GM21737 (cell line): Measurements from ENCODE around the gene SPATA6L.
A peak's percentile ranks its signal among the peaks of the same experiment; 100 is the strongest.
"Not testable (repeated sequence)": the region's sequence is repeated elsewhere in the genome, so short reads cannot be mapped to it uniquely, and the experiment has no call there.

Experiments
- ATAC-seq: cut with Tn5 transposase; IDR thresholded peaks from one replicate; pipeline ENCODE4 v1.9.1; 2021; ENCODE audit warnings: mild to moderate bottlenecking, moderate library complexity; ENCODE audit not compliant: unreplicated experiment

The SPATA6L gene

DNA sequence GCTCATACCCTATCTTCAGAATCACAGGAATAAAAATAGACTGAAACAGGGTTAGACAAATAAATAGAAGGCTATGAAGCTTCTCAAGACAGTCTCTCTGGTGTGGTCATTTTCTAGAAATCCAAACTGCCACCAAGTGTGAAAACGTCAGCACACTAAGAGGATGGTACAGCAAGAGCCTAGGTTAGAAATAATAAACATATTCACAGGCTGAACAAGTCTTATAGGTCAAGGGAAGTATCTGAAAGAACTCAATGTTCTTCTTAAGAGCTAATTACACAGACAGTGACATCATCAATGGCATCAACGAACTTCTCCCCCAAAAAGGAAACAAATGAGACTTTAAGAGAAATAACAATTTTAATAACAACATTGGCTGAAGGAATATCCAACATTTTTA is 26.9 kb downstream of the SPATA6L start:
- ATAC-seq, result no peak

DNA sequence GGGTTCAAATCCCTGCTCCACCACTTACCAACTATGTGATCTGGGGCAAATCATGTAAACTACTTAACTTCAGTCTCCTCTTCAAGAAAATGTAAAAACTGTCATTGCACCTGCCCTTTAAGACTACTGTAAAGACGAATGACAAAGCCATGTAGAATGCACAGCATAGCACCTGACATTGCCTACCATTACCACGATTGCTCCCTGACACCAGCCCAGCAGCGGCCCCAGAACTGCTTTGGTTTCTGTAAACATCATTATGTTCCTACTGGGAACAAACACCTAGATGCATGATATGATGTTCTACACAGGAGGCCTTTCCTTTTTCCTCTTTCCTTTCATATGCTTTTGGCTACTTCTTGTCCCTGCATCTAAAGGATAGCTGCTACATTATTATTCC is 27.3 kb downstream of the SPATA6L start:
- ATAC-seq, result no peak

DNA sequence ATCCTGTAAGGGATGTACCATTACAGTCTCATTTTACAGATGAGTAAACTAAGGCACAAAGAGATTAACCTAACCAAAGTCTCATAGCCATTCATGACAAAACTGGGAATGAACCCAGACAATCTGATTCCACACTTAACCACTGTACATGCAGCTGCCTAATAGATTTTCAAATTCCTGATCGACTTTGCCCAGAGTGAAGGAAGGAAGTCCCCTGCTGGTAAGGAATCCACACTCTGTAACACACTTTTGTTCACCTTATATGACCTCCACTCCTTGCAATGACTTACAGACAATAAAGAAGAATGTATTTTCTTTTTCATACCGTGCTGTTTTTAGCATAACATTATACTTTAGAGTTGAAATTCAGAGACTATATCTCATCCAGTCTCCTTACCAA is 35.4 kb downstream of the SPATA6L start:
- no peak for ATAC-seq

DNA sequence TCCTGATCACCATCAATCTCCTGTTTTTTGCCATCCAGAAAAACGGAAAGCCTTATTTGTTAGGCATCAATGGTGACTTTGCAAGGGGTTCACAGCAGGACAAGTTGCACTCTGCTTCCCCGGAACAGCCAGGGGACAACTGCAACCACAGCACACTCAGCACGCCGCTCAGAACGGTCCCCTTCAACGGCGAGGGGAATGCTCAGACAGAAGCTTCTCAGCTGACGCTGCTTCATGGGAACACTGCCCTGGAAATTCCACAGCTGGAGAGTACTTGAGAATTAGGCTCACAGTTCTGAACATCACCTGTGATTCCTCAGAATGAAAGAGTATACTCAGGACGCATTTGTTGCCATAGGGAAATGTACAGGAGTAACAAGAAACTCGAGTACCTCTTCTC is 44.3 kb downstream of the SPATA6L start:
- no peak for ATAC-seq

DNA sequence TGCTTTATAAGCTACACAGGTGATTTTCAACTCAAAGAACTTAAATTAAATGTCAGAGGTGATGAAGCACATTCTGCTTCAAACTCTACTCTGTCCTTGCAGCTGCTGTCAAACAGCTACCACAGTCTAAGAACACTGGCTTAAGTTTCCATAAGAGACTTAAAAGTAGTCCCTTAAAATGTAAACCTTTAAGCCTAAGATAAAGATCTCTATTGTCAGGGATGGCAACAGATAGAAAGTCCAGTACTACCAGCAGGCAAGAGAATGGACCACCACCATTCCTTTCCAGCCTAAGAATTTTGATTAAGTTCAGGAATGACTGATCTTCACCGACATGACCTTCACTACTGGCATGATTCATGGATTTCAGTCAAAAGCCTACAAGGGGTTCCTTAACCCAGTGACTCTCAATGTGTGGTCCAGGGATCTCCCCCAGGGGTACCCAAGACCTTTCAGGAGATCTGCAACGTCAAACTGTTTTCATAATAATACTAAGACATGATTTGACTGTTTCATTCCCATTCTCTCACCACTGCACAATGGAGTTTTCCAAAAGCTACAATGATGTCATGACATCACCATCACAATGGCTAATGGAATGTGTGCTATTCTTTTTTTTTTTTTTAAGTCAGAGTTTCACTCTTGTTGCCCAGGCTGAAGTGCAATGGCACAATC is 45.3 kb downstream of the SPATA6L start:
- ATAC-seq, result no peak

DNA sequence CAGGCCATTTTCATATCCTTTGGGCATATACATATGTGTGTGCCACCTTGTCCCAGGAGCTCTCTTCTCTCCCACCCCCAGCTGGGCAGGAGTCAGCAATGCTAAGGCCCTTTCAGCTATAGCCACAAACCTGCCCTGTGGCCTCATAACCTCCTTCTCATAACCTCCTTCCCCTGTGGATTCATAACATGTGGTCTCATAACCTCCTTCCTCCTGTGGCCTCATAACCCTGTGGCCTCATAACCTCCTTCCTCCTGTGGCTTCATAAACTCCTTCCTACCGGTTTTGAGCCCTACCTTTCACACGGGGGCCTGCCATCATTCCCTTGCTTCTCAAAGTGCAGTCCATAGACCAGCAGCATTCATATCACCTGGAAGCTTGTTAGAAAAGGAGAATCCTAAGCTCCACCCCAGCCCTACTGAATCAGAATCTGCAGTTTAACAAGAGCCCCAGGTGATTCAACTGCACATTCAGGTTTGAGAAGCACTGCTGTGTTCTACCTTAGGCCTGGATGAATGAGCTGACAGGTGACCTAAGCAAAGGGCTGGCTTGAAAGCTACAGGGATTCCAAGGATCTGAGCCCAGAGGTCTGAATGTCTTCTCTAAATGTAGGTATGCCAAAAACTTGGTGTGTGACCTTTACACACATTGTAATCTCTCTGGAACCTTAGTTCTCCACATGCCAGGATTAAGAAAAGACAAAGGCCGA is 46.1 kb downstream of the SPATA6L start:
- ATAC-seq, result no peak

DNA sequence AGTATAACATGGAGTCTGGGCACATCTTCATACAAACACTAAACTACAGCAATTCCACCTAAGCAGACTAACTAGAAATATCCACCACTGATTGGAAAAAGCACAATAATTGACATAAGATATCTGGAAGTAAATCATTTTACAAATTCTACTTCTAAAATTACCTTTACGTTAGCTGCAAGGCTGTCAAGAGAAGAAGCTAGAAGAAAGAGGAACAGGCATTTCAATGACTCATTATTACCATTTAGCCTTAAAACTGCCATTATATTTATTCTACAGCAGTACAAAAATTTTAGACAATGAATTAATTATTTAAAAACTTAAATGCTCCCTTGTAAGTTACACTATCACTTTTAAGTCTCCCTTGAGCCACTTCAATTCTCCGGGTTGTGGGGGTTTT is 47.6 kb downstream of the SPATA6L start:
- no peak for ATAC-seq

DNA sequence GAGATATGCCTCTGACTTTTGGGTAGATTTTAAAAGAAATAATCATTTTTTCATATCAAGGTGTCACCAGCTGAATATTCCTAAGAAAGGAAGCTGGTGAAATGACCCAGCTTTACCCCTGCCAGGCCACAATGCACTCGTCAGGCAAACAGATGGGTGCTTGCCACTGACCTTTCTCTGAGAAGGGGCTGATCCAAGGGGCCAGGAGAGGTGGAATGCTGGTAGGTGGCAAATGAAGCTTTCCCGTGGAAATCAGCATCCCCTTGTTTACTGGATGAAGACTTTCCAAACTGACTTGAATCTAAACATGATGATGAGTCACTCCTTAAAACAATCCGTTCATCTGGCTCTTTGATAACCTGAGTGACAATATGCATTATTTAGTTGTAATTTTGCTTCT is 48.5 kb downstream of the SPATA6L start:
- ATAC-seq, result no peak

DNA sequence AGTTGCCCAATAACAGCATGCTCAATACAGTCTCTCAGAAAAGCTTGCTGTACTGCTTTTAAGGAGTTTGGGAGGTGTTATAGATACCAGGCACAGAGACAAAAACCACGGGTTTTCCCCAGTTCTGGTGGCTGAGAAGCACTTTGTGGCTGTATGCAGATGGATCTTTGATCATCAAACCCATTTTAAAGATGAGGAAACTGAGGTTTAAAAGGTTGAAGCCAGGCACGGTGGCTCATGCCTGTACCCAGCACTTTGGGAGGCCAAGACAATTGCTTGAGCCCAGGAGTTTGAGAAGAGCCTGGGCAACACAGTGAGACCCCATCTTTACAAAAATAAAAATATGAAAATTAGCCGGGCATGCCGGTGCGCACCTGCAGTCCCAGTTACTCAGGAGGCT is 50.5 kb downstream of the SPATA6L start:
- ATAC-seq, result no peak

DNA sequence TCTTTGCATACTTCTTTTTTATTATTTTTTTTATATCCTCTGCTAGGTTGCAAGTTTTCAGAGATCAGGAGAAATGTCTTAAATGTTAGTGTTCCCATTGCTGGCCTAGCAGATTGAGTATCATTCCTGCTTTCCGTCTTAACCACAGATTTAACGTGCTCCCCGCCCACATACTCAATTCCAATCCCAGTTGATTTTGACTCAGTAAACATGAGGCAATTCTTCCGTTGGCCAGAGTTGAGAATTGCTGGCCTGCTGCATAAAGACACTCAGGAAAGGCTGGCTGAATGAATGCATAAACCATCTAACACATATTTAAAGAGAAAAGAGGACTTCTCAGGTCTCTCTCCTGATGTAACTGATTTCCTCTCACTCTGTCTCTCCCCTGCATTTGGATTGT is 51.0 kb downstream of the SPATA6L start:
- no peak for ATAC-seq

DNA sequence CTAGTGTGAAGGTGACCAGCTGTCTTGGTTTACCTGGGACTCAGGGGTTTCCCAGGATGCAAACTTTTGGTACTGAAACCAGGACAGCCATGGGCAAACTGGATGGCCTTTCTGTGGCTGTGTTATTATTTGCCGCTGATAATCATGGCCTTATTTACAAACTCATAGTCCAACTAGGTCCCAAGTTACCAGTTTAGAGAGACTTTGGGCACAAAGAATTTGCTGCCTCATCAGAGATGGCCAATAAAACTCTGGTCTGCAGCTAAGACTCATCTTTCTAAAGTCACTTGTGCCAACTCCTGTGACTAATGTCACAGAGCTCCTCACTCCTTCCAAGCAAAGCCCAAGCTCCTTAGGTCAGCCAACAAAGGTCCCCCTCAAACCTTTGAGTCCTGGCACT is 51.7 kb downstream of the SPATA6L start:
- ATAC-seq, result no peak

DNA sequence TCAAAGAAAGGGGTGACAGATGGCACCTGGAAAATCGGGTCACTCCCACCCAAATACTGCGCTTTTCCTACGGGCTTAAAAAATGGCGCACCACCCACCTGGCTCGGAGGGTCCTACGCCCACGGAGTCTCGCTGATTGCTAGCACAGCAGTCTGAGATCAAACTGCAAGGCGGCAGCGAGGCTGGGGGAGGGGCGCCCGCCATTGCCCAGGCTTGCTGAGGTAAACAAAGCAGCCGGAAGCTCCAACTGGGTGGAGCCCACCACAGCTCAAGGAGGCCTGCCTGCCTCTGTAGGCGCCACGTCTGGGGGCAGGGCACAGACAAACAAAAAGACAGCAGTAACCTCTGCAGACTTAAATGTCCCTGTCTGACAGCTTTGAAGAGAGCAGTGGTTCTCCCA is 60.2 kb downstream of the SPATA6L start:
- not testable (repeated sequence) for ATAC-seq

DNA sequence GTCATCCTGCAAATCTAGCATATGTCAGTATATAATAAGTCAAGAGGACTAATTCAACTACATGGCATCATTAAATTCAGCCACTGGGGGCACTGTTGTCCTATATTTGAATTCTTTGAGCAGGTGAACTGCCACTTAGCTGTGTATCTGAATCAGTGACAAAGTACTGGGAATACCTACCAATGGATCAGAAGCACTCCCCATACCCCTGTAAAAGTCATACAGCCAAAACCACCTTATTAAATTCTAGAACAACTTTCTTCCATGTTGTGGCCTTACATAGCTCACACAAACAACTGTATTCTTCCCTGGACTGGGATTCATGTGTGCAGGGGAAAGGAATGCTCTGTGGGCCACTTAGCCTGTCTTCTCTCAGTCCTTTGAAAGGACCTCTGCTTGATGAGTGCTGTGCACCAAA is 61.6 kb downstream of the SPATA6L start:
- ATAC-seq, result no peak

DNA sequence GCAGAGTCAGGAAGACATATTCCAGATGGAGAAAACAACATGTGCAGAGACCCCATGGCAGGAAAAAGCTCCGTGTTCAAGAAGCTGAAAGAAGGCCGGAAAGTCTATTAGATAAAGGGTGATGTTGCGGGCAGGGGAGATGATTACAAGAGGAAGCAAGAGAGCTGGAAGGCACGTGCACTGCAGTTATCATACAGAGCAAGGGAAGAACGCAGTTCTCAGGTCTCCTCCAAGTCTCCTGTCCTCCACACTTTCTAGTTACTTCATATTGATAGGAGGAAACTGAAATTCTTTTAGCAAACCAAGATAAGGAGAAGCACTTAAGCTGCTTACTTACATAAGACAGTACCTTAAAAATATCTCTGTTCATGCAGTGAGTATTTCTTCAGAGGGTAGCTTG is 62.5 kb downstream of the SPATA6L start:
- no peak for ATAC-seq

DNA sequence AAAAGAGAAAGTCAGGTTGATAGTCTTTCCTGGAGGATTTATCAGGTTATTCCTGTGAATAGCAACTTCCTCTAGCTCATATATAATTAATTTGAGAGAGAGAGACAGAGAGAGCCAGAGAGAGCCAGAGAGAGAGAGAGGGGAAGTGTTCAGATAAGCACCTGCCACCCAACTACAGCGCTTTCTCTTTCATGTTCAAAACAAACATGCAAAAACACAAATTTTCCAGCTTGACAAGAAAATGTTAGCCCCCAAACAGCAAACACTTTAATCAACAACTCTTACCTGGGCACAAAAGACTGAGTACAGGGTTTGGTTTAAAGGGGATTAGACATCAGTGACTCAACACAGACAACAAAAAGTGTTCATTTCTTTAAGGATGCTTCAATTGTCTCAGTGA is 65.9 kb downstream of the SPATA6L start:
- ATAC-seq, result peak; percentile 49

DNA sequence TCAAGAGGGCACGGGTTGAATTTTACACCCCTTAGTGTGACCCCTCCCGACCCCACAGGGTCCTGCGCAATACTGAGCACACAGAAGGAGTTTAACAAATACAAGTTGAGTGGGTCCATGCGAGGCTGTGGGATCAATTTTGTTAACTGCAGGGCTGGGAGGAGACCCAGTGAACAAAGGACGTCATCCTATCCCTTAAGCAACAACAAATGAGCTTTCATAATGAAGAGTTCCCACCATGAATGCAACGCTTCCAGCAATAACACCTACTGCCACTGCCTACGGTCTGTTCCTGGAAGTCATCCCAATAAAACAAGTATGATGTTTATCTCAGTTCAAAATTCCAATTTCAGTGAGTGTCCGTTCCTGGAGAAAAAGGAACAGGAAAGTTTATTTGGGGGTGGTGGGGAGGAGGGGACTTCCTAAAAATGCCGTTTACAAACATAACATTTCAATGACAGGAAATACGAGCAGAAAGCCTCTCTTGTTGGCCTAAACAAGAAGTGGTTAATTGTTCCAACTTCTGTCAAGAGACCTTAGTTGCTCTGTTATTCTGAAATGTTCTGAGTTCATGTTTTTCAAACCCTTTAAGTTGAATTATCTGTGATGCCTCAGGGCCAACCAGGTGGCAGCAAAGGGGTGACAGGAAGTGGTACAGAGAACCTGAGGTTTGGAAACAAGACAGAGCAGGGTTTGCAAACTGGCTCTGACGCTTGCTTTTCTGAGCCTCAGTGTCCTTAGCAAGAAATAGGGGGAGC is 69.9 kb downstream of the SPATA6L start:
- no peak for ATAC-seq

DNA sequence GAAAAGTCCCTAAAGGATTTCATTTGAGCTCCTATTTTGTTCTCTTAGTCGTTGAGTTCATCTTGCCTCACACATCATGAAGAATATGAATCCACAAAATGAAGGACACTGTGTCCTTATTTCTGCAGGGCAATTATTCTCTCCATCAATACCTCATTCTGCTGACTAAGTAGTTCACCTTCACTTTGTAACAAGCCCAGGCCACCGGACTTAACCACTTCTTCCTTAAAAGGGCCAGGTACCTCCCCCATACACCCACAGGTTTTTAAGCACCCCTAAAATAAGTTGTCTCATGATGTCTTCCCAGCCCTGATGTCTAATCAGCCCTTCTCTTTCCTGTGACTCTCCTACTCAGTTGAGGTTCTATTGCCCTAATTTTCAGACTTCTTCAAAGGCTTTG is 71.3 kb downstream of the SPATA6L start:
- ATAC-seq, result no peak

DNA sequence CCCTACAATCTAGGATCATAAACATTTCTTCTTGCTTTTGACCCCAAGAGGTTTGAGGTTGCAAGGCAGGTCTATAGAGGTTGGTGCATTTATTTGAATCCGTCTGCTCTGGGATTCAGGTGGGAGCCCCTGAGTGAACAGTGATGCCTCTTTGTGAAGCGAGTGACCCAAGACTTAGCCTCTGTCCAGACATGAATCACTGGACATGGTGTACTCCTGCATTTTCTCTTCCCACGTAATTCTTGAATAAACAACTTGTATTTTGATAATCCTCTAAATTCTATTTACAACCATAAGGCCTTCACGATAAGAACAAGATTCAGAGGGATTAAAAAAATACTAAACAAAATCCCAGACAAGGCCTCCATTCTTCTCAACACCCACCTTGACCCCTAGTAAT is 71.7 kb downstream of the SPATA6L start:
- ATAC-seq, result no peak

DNA sequence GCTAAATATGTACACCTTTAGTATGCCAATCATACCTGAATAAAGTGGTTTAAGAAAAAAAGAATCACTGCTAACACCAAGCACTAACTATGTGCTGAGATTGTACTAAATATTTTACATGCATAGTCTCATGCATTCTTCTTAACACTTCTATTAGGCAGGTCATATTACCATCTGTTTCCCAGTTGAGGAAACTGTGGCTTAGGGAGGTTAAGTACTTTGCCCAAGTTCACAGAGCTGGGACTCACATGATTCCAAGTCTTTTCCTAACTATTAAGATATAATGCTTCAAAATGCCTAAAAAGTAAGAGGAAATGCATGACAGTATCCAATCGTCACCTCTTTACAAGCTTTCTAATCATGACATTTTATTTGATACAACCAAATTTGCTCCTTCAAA is 73.4 kb downstream of the SPATA6L start:
- ATAC-seq, result no peak

DNA sequence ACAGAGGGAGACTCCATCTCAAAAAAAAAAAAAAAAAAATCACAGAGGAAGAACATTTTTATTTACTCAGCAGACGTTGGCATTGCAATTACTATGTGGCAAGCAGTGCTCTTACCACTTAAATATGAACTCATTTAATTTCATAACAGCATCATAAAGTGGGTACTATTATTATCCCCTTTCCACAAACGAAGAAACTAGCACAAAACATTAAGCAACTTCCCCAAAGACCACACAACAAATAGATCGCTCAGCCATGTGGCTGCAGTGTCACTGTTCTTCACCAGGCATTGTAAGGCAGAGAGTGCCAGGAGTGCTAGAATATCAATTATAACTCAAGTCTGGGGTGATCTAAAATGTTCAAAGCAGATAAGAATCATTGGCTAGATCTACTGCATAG is 74.0 kb downstream of the SPATA6L start:
- no peak for ATAC-seq

DNA sequence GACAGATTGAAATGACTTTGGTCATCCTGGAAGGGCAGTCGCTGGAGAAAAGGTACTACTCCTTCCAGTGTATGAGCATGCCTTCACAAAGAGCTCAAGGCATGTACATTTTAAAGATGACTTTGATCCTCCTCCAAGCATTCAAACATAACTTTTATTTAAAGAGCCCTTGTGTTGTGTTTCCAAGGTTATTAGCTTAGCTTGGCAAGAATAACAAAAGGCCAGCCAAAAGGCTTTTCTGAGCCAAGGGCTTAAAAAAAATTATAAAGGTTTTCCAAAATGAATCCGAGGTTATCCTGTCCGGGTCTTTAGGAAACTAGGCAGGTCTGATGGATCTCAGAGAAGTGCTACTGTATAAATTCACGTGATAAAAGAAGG is 75.2 kb downstream of the SPATA6L start:
- no peak for ATAC-seq

DNA sequence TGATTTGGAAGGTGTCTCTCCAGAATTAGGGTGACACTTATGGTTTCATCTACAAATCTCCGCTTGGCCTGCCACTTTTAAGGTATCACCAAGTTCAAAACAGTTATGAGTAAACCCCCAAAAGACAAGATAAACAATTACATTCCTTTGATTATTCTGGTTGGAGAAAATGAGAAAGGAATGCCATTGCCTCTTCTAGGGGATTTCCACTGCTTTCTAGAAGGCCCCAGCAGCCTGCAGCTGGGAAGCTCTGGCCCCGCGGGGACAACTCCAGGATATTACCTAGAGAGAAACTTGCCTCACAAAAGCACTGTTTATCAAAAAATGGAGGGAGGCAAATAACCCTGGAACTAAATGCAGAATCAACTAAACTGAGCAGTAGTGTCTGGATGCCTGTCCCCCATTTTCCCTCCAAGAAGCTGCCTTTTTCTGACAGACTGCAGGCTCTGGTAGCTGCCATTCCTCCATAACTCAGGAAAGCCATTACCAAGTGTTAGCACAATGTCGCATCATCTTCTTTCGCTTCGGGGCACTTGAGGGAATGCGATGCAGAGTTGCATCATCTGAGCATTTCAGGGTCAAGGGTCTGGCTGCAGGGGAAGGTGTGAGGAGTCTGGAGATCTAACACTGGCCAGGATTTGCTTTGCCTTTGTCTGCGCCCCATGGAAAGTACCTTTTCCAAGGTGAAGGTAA is 75.7 kb downstream of the SPATA6L start:
- no peak for ATAC-seq
